ENCODE measurements around the gene MSGN1.
"Not testable (repeated sequence)": the region's sequence is repeated elsewhere in the genome, so short reads cannot be mapped to it uniquely, and the experiment has no call there.

The MSGN1 gene

GRCh38 chr2:17805166-17805565, 11.1 kb upstream of the MSGN1 start:
- no peak for DNase-seq (ENCODE audit: low read depth in 3 of 3)

GRCh38 chr2:17805717-17806363, 10.4 kb upstream of the MSGN1 start:
- no peak for DNase-seq (ENCODE audit: low read depth in 3 of 3)

GRCh38 chr2:17813010-17813741, 3.1 kb upstream of the MSGN1 start:
- DNase-seq (ENCODE audit: low read depth in 3 of 3): no peak

GRCh38 chr2:17813742-17814473, 2.4 kb upstream of the MSGN1 start:
- no peak for DNase-seq (ENCODE audit: low read depth in 3 of 3)

GRCh38 chr2:17814601-17815000, 1.7 kb upstream of the MSGN1 start:
- no peak for DNase-seq (ENCODE audit: low read depth in 3 of 3)

- no peak for DNase-seq (ENCODE audit: low read depth in 3 of 3)
These were observed 634 bp upstream of the MSGN1 start for GRCh38 chr2:17815468-17816184.

GRCh38 chr2:17818235-17818815, 2.1 kb downstream of the MSGN1 start:
- DNase-seq (ENCODE audit: low read depth in 3 of 3): no peak

GRCh38 chr2:17821080-17821479, 4.8 kb downstream of the MSGN1 start:
- DNase-seq (ENCODE audit: low read depth in 3 of 3): no peak

- no peak for DNase-seq (ENCODE audit: low read depth in 3 of 3)
These were observed 5.5 kb downstream of the MSGN1 start for GRCh38 chr2:17821535-17822444.

- DNase-seq (ENCODE audit: low read depth in 3 of 3): no peak
These were observed 6.3 kb downstream of the MSGN1 start for GRCh38 chr2:17822445-17823117.

- DNase-seq (ENCODE audit: low read depth in 3 of 3): not testable (repeated sequence)
These were observed 7.4 kb downstream of the MSGN1 start for GRCh38 chr2:17823646-17824045.

GRCh38 chr2:17827316-17827715, 11.1 kb downstream of the MSGN1 start:
- DNase-seq (ENCODE audit: low read depth in 3 of 3): no peak

- no peak for DNase-seq (ENCODE audit: low read depth in 3 of 3)
These were observed 11.5 kb downstream of the MSGN1 start for GRCh38 chr2:17827785-17828184.

GRCh38 chr2:17830053-17831034, 14.1 kb downstream of the MSGN1 start:
- DNase-seq (ENCODE audit: low read depth in 3 of 3): peak in 1 of 3 experiments; percentile 51

GRCh38 chr2:17835516-17835915, 19.3 kb downstream of the MSGN1 start:
- no peak for DNase-seq (ENCODE audit: low read depth in 3 of 3)

- no peak for DNase-seq (ENCODE audit: low read depth in 3 of 3)
These were observed 23.7 kb downstream of the MSGN1 start for GRCh38 chr2:17839959-17840358.

GRCh38 chr2:17843457-17843856, 27.2 kb downstream of the MSGN1 start:
- DNase-seq (ENCODE audit: low read depth in 3 of 3): no peak

- DNase-seq (ENCODE audit: low read depth in 3 of 3): no peak
These were observed 29.5 kb downstream of the MSGN1 start for GRCh38 chr2:17845806-17846205.

GRCh38 chr2:17846676-17847075, 30.4 kb downstream of the MSGN1 start:
- no peak for DNase-seq (ENCODE audit: low read depth in 3 of 3)
